Neural cell (in vitro differentiated cells): ENCODE data around the gene CYP3A4. TPM values are rescaled to one million over a fixed set of nuclear protein-coding genes. Genes with fewer than 3 reads are reported as not detected.
"Not testable (repeated sequence)": the region's sequence is repeated elsewhere in the genome, so short reads cannot be mapped to it uniquely, and the experiment has no call there.

ENCODE experiments used
- H2AFZ ChIP-seq: fragments of 200-600, 300-800 bp; sonication (generic), shearing (Covaris generic); 2 replicates; pipeline ENCODE4 v1.6.0; 2014; ENCODE audit warnings: low read depth, mild to moderate bottlenecking, antibody characterized with exemption, low read length, moderate library complexity
- H3F3A ChIP-seq: fragments of 200-600 bp; shearing (Covaris generic); 2 replicates; pipeline ENCODE4 v1.6.1; 2016; ENCODE audit warnings: mild to moderate bottlenecking, moderate library complexity, mixed read lengths, antibody characterized with exemption, low read length; ENCODE audit not compliant: insufficient read depth, poor library complexity, severe bottlenecking
- H3K27ac ChIP-seq: fragments of 200-600, 300-800 bp; sonication (generic), shearing (Covaris generic); 2 replicates; pipeline ENCODE4 v1.5.1; 2014; ENCODE audit warnings: mild to moderate bottlenecking, low read length, moderate library complexity
- H3K27me3 ChIP-seq: fragments of 300-800, 200-600 bp; sonication (generic), shearing (Covaris generic); 2 replicates; pipeline ENCODE4 v1.6.0; 2014; ENCODE audit warnings: mild to moderate bottlenecking, low read depth, low read length, moderate library complexity; ENCODE audit not compliant: insufficient read depth
- H3K36me3 ChIP-seq: fragments of 300-800, 200-600 bp; sonication (generic), shearing (Covaris generic); 2 replicates; pipeline ENCODE4 v1.5.1; 2014; ENCODE audit warnings: mild to moderate bottlenecking, antibody characterized with exemption, low read length, moderate library complexity; ENCODE audit not compliant: insufficient read depth
- H3K4me2 ChIP-seq: fragments of 300-800, 200-600 bp; sonication (generic), shearing (Covaris generic); 2 replicates; pipeline ENCODE4 v1.6.0; 2014; ENCODE audit warnings: mild to moderate bottlenecking, low read length
- H3K4me3 ChIP-seq: fragments of 300-800, 200-600 bp; sonication (generic), shearing (Covaris generic); 2 replicates; pipeline ENCODE4 v1.5.1; 2014; ENCODE audit warnings: mild to moderate bottlenecking, low read length, moderate library complexity
- H3K79me2 ChIP-seq: fragments of 200-600 bp; shearing (Covaris generic); replicated peaks from 2 replicates; pipeline ENCODE4 v1.6.0; 2014; ENCODE audit warnings: mild to moderate bottlenecking, low read length, moderate library complexity; ENCODE audit not compliant: insufficient read depth
- H3K9ac ChIP-seq: fragments of 300-800, 200-600 bp; sonication (generic), shearing (Covaris generic); 2 replicates; pipeline ENCODE4 v1.6.1; 2016; ENCODE audit warnings: mild to moderate bottlenecking, low read length, mixed read lengths
- H3K9me2 ChIP-seq: fragments of 200-600 bp; shearing (Covaris generic); 2 replicates; pipeline ENCODE4 v1.6.1; 2016; ENCODE audit warnings: mild to moderate bottlenecking, low read length, mixed read lengths; ENCODE audit not compliant: insufficient read depth
- H3K9me3 ChIP-seq: fragments of 200-600, 300-800 bp; sonication (generic), shearing (Covaris generic); 2 replicates; pipeline ENCODE4 v1.6.1; 2016; ENCODE audit warnings: mild to moderate bottlenecking, mixed run types, low read length, moderate library complexity, mixed read lengths
- H4K20me1 ChIP-seq: fragments of 200-600 bp; shearing (Covaris generic); 2 replicates; pipeline ENCODE4 v1.6.1; 2016; ENCODE audit warnings: mild to moderate bottlenecking, mixed run types; ENCODE audit not compliant: insufficient read depth
- EP300 ChIP-seq: fragments of 450-650 bp; conservative IDR thresholded peaks from 2 replicates; pipeline ENCODE4 v1.6.1; 2014; ENCODE audit warnings: antibody characterized with exemption, mild to moderate bottlenecking, moderate library complexity; ENCODE audit not compliant: poor library complexity, severe bottlenecking
- EZH2 ChIP-seq: fragments of 200-600, 300-800 bp; shearing (Covaris generic), sonication (generic); IDR thresholded peaks from 2 replicates; pipeline ENCODE4 v1.6.1; 2014; ENCODE audit warnings: antibody characterized with exemption, low read length, borderline replicate concordance, mild to moderate bottlenecking; ENCODE audit not compliant: insufficient read depth, poor library complexity, severe bottlenecking
- MXI1 ChIP-seq: fragments of 450-650 bp; conservative IDR thresholded peaks from 2 replicates; pipeline ENCODE4 v1.6.1; 2014; ENCODE audit warnings: antibody characterized with exemption, mild to moderate bottlenecking; ENCODE audit not compliant: poor library complexity, severe bottlenecking
- POLR2AphosphoS5 ChIP-seq: IDR thresholded peaks from 2 replicates; pipeline ENCODE4 v1.6.1; 2012
- RAD21 ChIP-seq: fragments of 450-650 bp; conservative IDR thresholded peaks from 2 replicates; pipeline ENCODE4 v1.6.1; 2014; ENCODE audit warnings: antibody characterized with exemption, mild to moderate bottlenecking, moderate library complexity
- SMC3 ChIP-seq: fragments of 450-650 bp; conservative IDR thresholded peaks from 2 replicates; pipeline ENCODE4 v1.6.1; 2014; ENCODE audit warnings: antibody characterized with exemption, mild to moderate bottlenecking, moderate library complexity; ENCODE audit not compliant: poor library complexity
- TAF1 ChIP-seq: IDR thresholded peaks from 2 replicates; pipeline ENCODE4 v1.6.1; 2012; ENCODE audit warnings: low read depth
- polyA plus RNA-seq: library from polyadenylated mRNA; depleted of rRNA; stranded (reverse); fragments of >200 nt; gene quantifications from 2 replicates; pipeline ENCODE4 v1.2.3, GENCODE V29; 2014
- TF ChIP-seq, protein P1 (sequence below): IDR thresholded peaks from 2 replicates; pipeline ENCODE4 v1.6.1; 2012; ENCODE audit warnings: borderline replicate concordance
- TF ChIP-seq, protein P2 (sequence below): fragments of 450-650 bp; IDR thresholded peaks from 2 replicates; pipeline ENCODE4 v1.5.1; 2014; ENCODE audit warnings: antibody characterized with exemption, mild to moderate bottlenecking, moderate library complexity; ENCODE audit not compliant: poor library complexity, severe bottlenecking

CYP3A4 gene
- polyA plus RNA-seq, 1 donor from 2014 or later, result not detected

- Histone ChIP-seq H3K27me3 (no peaks in the 10 kb centered on the region), H3K4me3 (no peak overlapping the region), H3K9me2 (no peaks in the 10 kb centered on the region), H3K79me2 (no peaks in the 10 kb centered on the region), H3K4me2 (no peak overlapping the region), H4K20me1 (no peaks in the 10 kb centered on the region), H3K27ac (no peak overlapping the region), H3K9ac (no peak overlapping the region), H3F3A (no peaks in the 10 kb centered on the region), H3K36me3 (no peaks in the 10 kb centered on the region), H2AFZ (no peak overlapping the region), H3K9me3 (no peaks in the 10 kb centered on the region)
- no peak for TF ChIP-seq RAD21
- no peak for TF ChIP-seq MXI1
- no peak for TF ChIP-seq TAF1
- TF ChIP-seq, protein P1, sequence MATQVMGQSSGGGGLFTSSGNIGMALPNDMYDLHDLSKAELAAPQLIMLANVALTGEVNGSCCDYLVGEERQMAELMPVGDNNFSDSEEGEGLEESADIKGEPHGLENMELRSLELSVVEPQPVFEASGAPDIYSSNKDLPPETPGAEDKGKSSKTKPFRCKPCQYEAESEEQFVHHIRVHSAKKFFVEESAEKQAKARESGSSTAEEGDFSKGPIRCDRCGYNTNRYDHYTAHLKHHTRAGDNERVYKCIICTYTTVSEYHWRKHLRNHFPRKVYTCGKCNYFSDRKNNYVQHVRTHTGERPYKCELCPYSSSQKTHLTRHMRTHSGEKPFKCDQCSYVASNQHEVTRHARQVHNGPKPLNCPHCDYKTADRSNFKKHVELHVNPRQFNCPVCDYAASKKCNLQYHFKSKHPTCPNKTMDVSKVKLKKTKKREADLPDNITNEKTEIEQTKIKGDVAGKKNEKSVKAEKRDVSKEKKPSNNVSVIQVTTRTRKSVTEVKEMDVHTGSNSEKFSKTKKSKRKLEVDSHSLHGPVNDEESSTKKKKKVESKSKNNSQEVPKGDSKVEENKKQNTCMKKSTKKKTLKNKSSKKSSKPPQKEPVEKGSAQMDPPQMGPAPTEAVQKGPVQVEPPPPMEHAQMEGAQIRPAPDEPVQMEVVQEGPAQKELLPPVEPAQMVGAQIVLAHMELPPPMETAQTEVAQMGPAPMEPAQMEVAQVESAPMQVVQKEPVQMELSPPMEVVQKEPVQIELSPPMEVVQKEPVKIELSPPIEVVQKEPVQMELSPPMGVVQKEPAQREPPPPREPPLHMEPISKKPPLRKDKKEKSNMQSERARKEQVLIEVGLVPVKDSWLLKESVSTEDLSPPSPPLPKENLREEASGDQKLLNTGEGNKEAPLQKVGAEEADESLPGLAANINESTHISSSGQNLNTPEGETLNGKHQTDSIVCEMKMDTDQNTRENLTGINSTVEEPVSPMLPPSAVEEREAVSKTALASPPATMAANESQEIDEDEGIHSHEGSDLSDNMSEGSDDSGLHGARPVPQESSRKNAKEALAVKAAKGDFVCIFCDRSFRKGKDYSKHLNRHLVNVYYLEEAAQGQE, result no peak
- TF ChIP-seq EZH2, result no peak
- TF ChIP-seq POLR2AphosphoS5, result no peak
- TF ChIP-seq, protein P2, sequence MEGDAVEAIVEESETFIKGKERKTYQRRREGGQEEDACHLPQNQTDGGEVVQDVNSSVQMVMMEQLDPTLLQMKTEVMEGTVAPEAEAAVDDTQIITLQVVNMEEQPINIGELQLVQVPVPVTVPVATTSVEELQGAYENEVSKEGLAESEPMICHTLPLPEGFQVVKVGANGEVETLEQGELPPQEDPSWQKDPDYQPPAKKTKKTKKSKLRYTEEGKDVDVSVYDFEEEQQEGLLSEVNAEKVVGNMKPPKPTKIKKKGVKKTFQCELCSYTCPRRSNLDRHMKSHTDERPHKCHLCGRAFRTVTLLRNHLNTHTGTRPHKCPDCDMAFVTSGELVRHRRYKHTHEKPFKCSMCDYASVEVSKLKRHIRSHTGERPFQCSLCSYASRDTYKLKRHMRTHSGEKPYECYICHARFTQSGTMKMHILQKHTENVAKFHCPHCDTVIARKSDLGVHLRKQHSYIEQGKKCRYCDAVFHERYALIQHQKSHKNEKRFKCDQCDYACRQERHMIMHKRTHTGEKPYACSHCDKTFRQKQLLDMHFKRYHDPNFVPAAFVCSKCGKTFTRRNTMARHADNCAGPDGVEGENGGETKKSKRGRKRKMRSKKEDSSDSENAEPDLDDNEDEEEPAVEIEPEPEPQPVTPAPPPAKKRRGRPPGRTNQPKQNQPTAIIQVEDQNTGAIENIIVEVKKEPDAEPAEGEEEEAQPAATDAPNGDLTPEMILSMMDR, result no peak
- no peak for TF ChIP-seq SMC3
- no peak for TF ChIP-seq EP300
Observed at GRCh38 chr7:99752356-99752755, 31.6 kb downstream of the CYP3A4 start.

DNA sequence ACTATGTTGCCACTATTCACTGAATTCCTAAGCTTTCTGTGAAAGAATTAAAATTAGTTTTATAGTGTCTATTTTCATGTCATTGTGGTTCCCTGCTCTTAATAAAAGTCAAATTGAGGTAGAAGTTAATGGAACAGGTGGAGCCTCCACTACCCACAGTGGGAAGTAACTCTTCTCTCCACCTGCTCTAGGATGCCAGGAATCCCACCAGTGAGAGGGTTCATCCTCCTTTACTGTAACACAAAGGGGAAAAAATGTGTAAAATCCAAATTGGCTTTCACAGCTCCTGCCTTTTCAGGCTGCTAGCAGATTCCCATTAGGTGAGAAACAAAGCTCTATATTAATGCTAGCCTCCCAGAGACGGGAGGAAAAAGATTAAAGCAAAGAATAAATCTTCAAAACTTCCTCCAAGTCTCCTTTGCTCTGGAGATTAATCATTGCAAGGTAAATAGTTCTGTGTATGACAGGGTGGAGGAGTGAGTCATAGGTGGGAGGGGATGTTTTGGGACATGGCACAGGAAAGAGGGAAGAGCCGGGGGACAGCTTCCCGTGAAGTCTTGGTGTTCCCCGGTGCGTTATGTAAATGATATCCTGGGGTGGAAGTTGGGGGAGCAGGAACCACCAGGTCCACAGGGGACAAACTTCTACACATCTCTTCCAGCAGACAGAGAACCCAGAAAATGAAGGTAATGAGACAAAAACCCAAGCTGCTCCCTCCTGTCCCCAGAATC, 32.5 kb downstream of the CYP3A4 start:
- H3K4me3 ChIP-seq, H3K27me3 ChIP-seq, H3F3A ChIP-seq, H2AFZ ChIP-seq, H3K9me3 ChIP-seq, H3K27ac ChIP-seq, H3K9me2 ChIP-seq, H3K9ac ChIP-seq, H4K20me1 ChIP-seq, H3K4me2 ChIP-seq, H3K79me2 ChIP-seq, H3K36me3 ChIP-seq: not testable (repeated sequence)
